Naive thymus-derived CD4-positive, alpha-beta T cell (primary cell): Measurements from ENCODE around the gene HLA-DQB2. TPM values are rescaled to one million over a fixed set of nuclear protein-coding genes. Genes with fewer than 3 reads are reported as not detected.
A peak's percentile ranks its signal among the peaks of the same experiment; 100 is the strongest.
"Not testable (repeated sequence)": the region's sequence is repeated elsewhere in the genome, so short reads cannot be mapped to it uniquely, and the experiment has no call there.

Source experiments
- ATAC-seq: fragments of 150-1000 bp; cut with Tn5 transposase; 2 replicates; pipeline ENCODE4 v1.10.0; 2021; ENCODE audit warnings: mild to moderate bottlenecking, moderate library complexity
- CTCF ChIA-PET: fragments of 350-600 bp; sonication (Branson Sonifier 250); formaldehyde crosslinking; loops from one replicate; lab custom pipeline; 2021; ENCODE audit warnings: antibody characterized with exemption; lab: Charles Lee
- POLR2A ChIA-PET: fragments of 350-600 bp; sonication (Branson Sonifier 250); formaldehyde crosslinking; loops from one replicate; lab custom pipeline; 2021; ENCODE audit warnings: antibody characterized with exemption, inconsistent platforms; lab: Charles Lee
- DNase-seq, 9 donors: peaks; one replicate each; pipeline versions ENCODE4 v3.0.0 to v3.0.0-alpha.2; 2020 to 2022; ENCODE audit warnings: mixed read lengths in 1 of 9
- H3K27ac ChIP-seq: one replicate; pipeline ENCODE4 v1.7.0; 2013; ENCODE audit warnings: mild to moderate bottlenecking, low read depth, low read length, moderate library complexity
- H3K27me3 ChIP-seq, 2 donors: one replicate each; pipeline ENCODE4 v1.7.0; 2013; ENCODE audit warnings: low read length in 2 of 2, mild to moderate bottlenecking in 2 of 2, moderate library complexity in 2 of 2; ENCODE audit not compliant: control insufficient read depth in 2 of 2, insufficient read depth in 2 of 2
- H3K36me3 ChIP-seq, 3 experiments: 1 replicate in 2 of 3; 2 replicates in 1 of 3; pipeline ENCODE4 v1.7.0; 2013; ENCODE audit warnings: low read length in 3 of 3, mild to moderate bottlenecking in 3 of 3, moderate library complexity in 1 of 3; ENCODE audit not compliant: insufficient read depth in 3 of 3, control insufficient read depth in 2 of 3
- H3K4me1 ChIP-seq, 2 donors: one replicate each; pipeline ENCODE4 v1.7.0; 2013; ENCODE audit warnings: low read length in 2 of 2, mild to moderate bottlenecking in 2 of 2, moderate library complexity in 1 of 2; ENCODE audit not compliant: control insufficient read depth in 2 of 2, insufficient read depth in 2 of 2
- H3K4me3 ChIP-seq: 2 replicates; pipeline ENCODE4 v1.7.0; 2013; ENCODE audit warnings: mild to moderate bottlenecking, low read length
- H3K9me3 ChIP-seq, 3 experiments: 1 replicate in 2 of 3; 2 replicates in 1 of 3; pipeline ENCODE4 v1.7.0; 2013; ENCODE audit warnings: low read length in 3 of 3; ENCODE audit not compliant: control insufficient read depth in 2 of 3
- H3K27ac Mint-ChIP-seq, 9 donors: one replicate each; pipeline ENCODE4 v1.8.0; 2020 to 2022; ENCODE audit warnings: mixed read lengths in 9 of 9, mild to moderate bottlenecking in 8 of 9, moderate library complexity in 5 of 9, inconsistent platforms in 2 of 9
- H3K27me3 Mint-ChIP-seq, 5 donors: one replicate each; pipeline ENCODE4 v1.8.0; 2021 to 2022; ENCODE audit warnings: mixed read lengths in 5 of 5, mild to moderate bottlenecking in 1 of 5
- H3K36me3 Mint-ChIP-seq, 5 donors: one replicate each; pipeline ENCODE4 v1.8.0; 2020 to 2022; ENCODE audit warnings: mixed read lengths in 5 of 5, mild to moderate bottlenecking in 3 of 5, inconsistent platforms in 1 of 5
- H3K4me1 Mint-ChIP-seq, 7 donors: one replicate each; pipeline ENCODE4 v1.8.0; 2020 to 2022; ENCODE audit warnings: mixed read lengths in 7 of 7, mild to moderate bottlenecking in 3 of 7, inconsistent platforms in 1 of 7
- H3K4me3 Mint-ChIP-seq, 10 donors: one replicate each; pipeline ENCODE4 v1.8.0; 2020 to 2022; ENCODE audit warnings: mild to moderate bottlenecking in 10 of 10, mixed read lengths in 10 of 10, moderate library complexity in 6 of 10, inconsistent platforms in 2 of 10
- H3K9me3 Mint-ChIP-seq, 11 donors: one replicate each; pipeline ENCODE4 v1.8.0; 2020 to 2022; ENCODE audit warnings: mixed read lengths in 11 of 11, mild to moderate bottlenecking in 4 of 11, inconsistent platforms in 1 of 11, moderate library complexity in 1 of 11
- intact Hi-C, 2 donors: fragments of 100-400 bp; cut with micrococcal nuclease; formaldehyde crosslinking; loops; one replicate each; pipeline ENCODE4 v1.15.1; 2023
- polyA plus RNA-seq, 2 donors: library from polyadenylated mRNA; unstranded; fragments of 300-500 nt; fragmentation: Illumina TruSeq; gene quantifications; one replicate each; pipeline ENCODE4 v1.2.3, GENCODE V29; 2021
- total RNA-seq, 6 experiments: library from RNA in 5 of 6; stranded (reverse) in 5 of 6; gene quantifications; 1 replicate in 5 of 6; 2 replicates in 1 of 6; pipeline ENCODE4 v1.2.3 and lab custom pipeline; 2021 to 2026

Gene HLA-DQB2
- 10 to 100 TPM in 1 of 5 experiments, 1 to 10 TPM in 2, not detected in 2; 1.8 to 24.8 (median 3.5) TPM for total RNA-seq
- under 1 TPM in 1 of 2 donors, not detected in 1; 0.95 TPM for polyA plus RNA-seq
- not detected for total RNA-seq (lab: John Stamatoyannopoulos, UW)

GRCh38 chr6:32763421-32763820 lies at the start of gene HLA-DQB2:
Gene HLA-DQB2, minus strand, starts transcription at chr6:32763532. Its CDS starts 62 bp downstream, at chr6:32763470.
- Mint-ChIP-seq H3K9me3 (no peaks in the 10 kb centered on the region), H3K27me3 (peaks cover 21 to 57% (median 43%) of the 10 kb centered on the region in 5 donors), H3K4me1 (peaks cover 0 to 7% (median 0%) of the 10 kb centered on the region in 7 donors), H3K36me3 (peaks cover 0 to 2% (median 0%) of the 10 kb centered on the region in 5 donors), H3K27ac (no peak within 1 kb of the TSS), H3K4me3 (no peak within 1 kb of the TSS)
- H3K9me3 ChIP-seq = no peaks in the 10 kb centered on the region
- CTCF ChIA-PET = no interaction called here
- POLR2A ChIA-PET = no interaction called here
- H3K27me3 ChIP-seq = no peaks in the 10 kb centered on the region
- H3K36me3 ChIP-seq = no peaks in the 10 kb centered on the region
- H3K4me3 ChIP-seq = no peak within 1 kb of the TSS
- no peak within 1 kb of the TSS for H3K27ac ChIP-seq
- ATAC-seq (peak; percentile 42), DNase-seq (no peak)
- intact Hi-C loops = no loop called here
- H3K4me1 ChIP-seq = no peaks in the 10 kb centered on the region

- Histone ChIP-seq H3K27me3 (no peaks in the 10 kb centered on the region), H3K4me1 (no peaks in the 10 kb centered on the region), H3K4me3 (no peak overlapping the region), H3K27ac (no peak overlapping the region), H3K36me3 (no peaks in the 10 kb centered on the region), H3K9me3 (no peaks in the 10 kb centered on the region)
- ATAC-seq (no peak), DNase-seq (no peak)
- peaks cover 11 to 25% (median 20%) of the 10 kb centered on the region in 5 donors for H3K27me3 Mint-ChIP-seq
- peaks cover 0 to 19% (median 5%) of the 10 kb centered on the region in 5 donors for H3K36me3 Mint-ChIP-seq
- no peak overlapping the region for H3K27ac Mint-ChIP-seq
- intact Hi-C loops = no loop called here
- ChIA-PET POLR2A (no interaction called here), CTCF (interaction anchor here (0.8 to 3.1 kb wide), 4 partner anchors 15 to 396 kb away, joined by 3 to 8 read pairs (median 4); no protein-coding TSS in a partner anchor)
- peaks cover 0 to 14% (median 0%) of the 10 kb centered on the region in 11 donors for H3K9me3 Mint-ChIP-seq
- no peak overlapping the region for H3K4me3 Mint-ChIP-seq
- H3K4me1 Mint-ChIP-seq = peaks cover 0 to 15% (median 3%) of the 10 kb centered on the region in 7 donors
Observed at GRCh38 chr6:32809171-32809570, 45.8 kb upstream of the HLA-DQB2 start.

- H3K4me3 Mint-ChIP-seq = no peak overlapping the region
- H3K9me3 Mint-ChIP-seq = peaks cover 0 to 16% (median 0%) of the 10 kb centered on the region in 11 donors
- peaks cover 0 to 15% (median 3%) of the 10 kb centered on the region in 7 donors for H3K4me1 Mint-ChIP-seq
- ATAC-seq (peak; percentile 16), DNase-seq (no peak)
- intact Hi-C loops = no loop called here
- CTCF ChIA-PET = interaction anchor here (0.6 kb wide), 1 partner anchor 394 kb away, joined by 3 read pairs; no protein-coding TSS in a partner anchor
- Histone ChIP-seq H3K27me3 (no peaks in the 10 kb centered on the region), H3K4me3 (no peak overlapping the region), H3K27ac (no peak overlapping the region), H3K36me3 (no peaks in the 10 kb centered on the region), H3K4me1 (no peaks in the 10 kb centered on the region), H3K9me3 (no peaks in the 10 kb centered on the region)
- peaks cover 24 to 44% (median 28%) of the 10 kb centered on the region in 5 donors for H3K27me3 Mint-ChIP-seq
- H3K27ac Mint-ChIP-seq = no peak overlapping the region
- H3K36me3 Mint-ChIP-seq = peaks cover 0 to 6% (median 0%) of the 10 kb centered on the region in 5 donors
- POLR2A ChIA-PET = no interaction called here
Observed at GRCh38 chr6:32807020-32807580, 43.8 kb upstream of the HLA-DQB2 start.

- H3K27ac Mint-ChIP-seq, POLR2A ChIA-PET: not testable (repeated sequence)
- H3K27me3 Mint-ChIP-seq = peaks cover 27 to 55% (median 33%) of the 10 kb centered on the region in 5 donors
Observed at GRCh38 chr6:32805404-32805803, 42.1 kb upstream of the HLA-DQB2 start.

GRCh38 chr6:32803416-32803815 lies 40.1 kb upstream of the HLA-DQB2 start:
- no peak overlapping the region for H3K4me3 ChIP-seq
- intact Hi-C loops = no loop called here
- Mint-ChIP-seq H3K9me3 (peaks cover 0 to 25% (median 4%) of the 10 kb centered on the region in 11 donors), H3K36me3 (peaks cover 0 to 8% (median 4%) of the 10 kb centered on the region in 5 donors), H3K4me3 (no peak overlapping the region), H3K27me3 (peaks cover 27 to 70% (median 41%) of the 10 kb centered on the region in 5 donors), H3K27ac (no peak overlapping the region), H3K4me1 (peaks cover 0 to 15% (median 3%) of the 10 kb centered on the region in 7 donors)
- DNase-seq (no peak), ATAC-seq (no peak)
- peaks cover 0 to 10% (median 0%) of the 10 kb centered on the region in 3 experiments for H3K9me3 ChIP-seq
- no peaks in the 10 kb centered on the region for H3K4me1 ChIP-seq
- H3K27me3 ChIP-seq = no peaks in the 10 kb centered on the region
- POLR2A ChIA-PET = interaction anchor here (0.7 kb wide), 1 partner anchor 379 kb away, joined by 3 read pairs; no protein-coding TSS in a partner anchor
- H3K27ac ChIP-seq = no peak overlapping the region
- no peaks in the 10 kb centered on the region for H3K36me3 ChIP-seq
- CTCF ChIA-PET = interaction anchor here (1.8 kb wide), 1 partner anchor 65 kb away, joined by 5 read pairs; no protein-coding TSS in a partner anchor

More at GRCh38 chr6:32805404-32805803, 42.1 kb upstream of the HLA-DQB2 start:
- H3K27me3 ChIP-seq, H3K9me3 ChIP-seq, CTCF ChIA-PET, H3K4me1 ChIP-seq, H3K27ac ChIP-seq, intact Hi-C loops, H3K36me3 ChIP-seq, H3K36me3 Mint-ChIP-seq, ATAC-seq, H3K4me3 Mint-ChIP-seq, DNase-seq, H3K4me3 ChIP-seq: not testable (repeated sequence)
- H3K9me3 Mint-ChIP-seq = peaks cover 0 to 16% (median 0%) of the 10 kb centered on the region in 11 donors
- H3K4me1 Mint-ChIP-seq = peaks cover 0 to 15% (median 3%) of the 10 kb centered on the region in 7 donors

- no peak overlapping the region for H3K4me3 ChIP-seq
- POLR2A ChIA-PET = interaction anchor here (0.6 to 1.6 kb wide), 2 partner anchors 40 to 83 kb away, joined by 3 to 4 read pairs; no protein-coding TSS in a partner anchor
- Mint-ChIP-seq H3K27ac (no peak overlapping the region), H3K4me1 (peaks cover 2 to 23% (median 15%) of the 10 kb centered on the region in 7 donors), H3K4me3 (no peak overlapping the region), H3K27me3 (peaks cover 19 to 72% (median 44%) of the 10 kb centered on the region in 5 donors), H3K36me3 (peaks cover 0 to 10% (median 4%) of the 10 kb centered on the region in 5 donors), H3K9me3 (peaks cover 0 to 24% (median 4%) of the 10 kb centered on the region in 11 donors)
- H3K27ac ChIP-seq = no peak overlapping the region
- CTCF ChIA-PET = interaction anchor here (1.0 to 2.6 kb wide), 3 partner anchors 68 to 386 kb away, joined by 3 to 11 read pairs (median 3); no protein-coding TSS in a partner anchor
- H3K4me1 ChIP-seq = peaks cover 5% of the 10 kb centered on the region in 2 donors
- peaks cover 0 to 10% (median 0%) of the 10 kb centered on the region in 3 experiments for H3K9me3 ChIP-seq
- intact Hi-C loops = loop anchor here in 1 of 2 donors (10.0 kb wide), 1 partner anchor 555 kb away; no protein-coding TSS in a partner anchor
- ATAC-seq = no peak
- no peaks in the 10 kb centered on the region for H3K27me3 ChIP-seq
- no peaks in the 10 kb centered on the region for H3K36me3 ChIP-seq
- DNase-seq = no peak
Observed at GRCh38 chr6:32799740-32800139, 36.4 kb upstream of the HLA-DQB2 start.
